HCT116 (cell line): ENCODE measurements around the gene LAMB4. TPM values are rescaled to one million over a fixed set of nuclear protein-coding genes. Genes with fewer than 3 reads are reported as not detected.

Experiments
- ATAC-seq: fragments of 200-7000 bp; cut with Tn5 transposase; 2 replicates; pipeline ENCODE4 v1.9.1; 2020; ENCODE audit warnings: mild to moderate bottlenecking, moderate library complexity
- BruUV-seq: library from RNA; stranded (reverse); fragments of 400-500 nt; replicated peaks from 2 replicates; lab custom pipeline; 2021; lab: Mats Ljungman, UMichigan
- CTCF ChIA-PET: fragments of 300-600 bp; sonication (Branson Sonifier 250); formaldehyde crosslinking; loops from one replicate; lab custom pipeline; 2021; ENCODE audit warnings: antibody characterized with exemption; lab: Charles Lee
- POLR2A ChIA-PET: fragments of 300-600, 350-600 bp; sonication (Branson Sonifier 250); formaldehyde crosslinking; loops from one replicate; lab custom pipeline; 2021; ENCODE audit warnings: antibody characterized with exemption; lab: Charles Lee
- RAD21 ChIA-PET, 2 experiments: fragments of 300-600 bp; sonication (Branson Sonifier 250); formaldehyde crosslinking; loops; one replicate each; lab custom pipeline; 2023; ENCODE audit warnings: low total read pairs in 2 of 2; ENCODE audit not compliant: uncharacterized antibody in 2 of 2, unreplicated experiment in 2 of 2, low non-redundant PET in 1 of 2; lab: Charles Lee
- DNase-seq: peaks from one replicate; pipeline ENCODE4 v3.0.0-alpha.2; 2010; ENCODE audit warnings: low read depth, low spot score
- H2AFZ ChIP-seq: fragments of 200-600 bp; shearing (Covaris generic), sonication (generic); 2 replicates; pipeline ENCODE4 v1.6.1; 2017; ENCODE audit warnings: low read depth, mixed run types, mixed read lengths, antibody characterized with exemption, low read length; ENCODE audit not compliant: poor library complexity, severe bottlenecking
- H3K27ac ChIP-seq: 2 replicates; pipeline ENCODE4 v1.5.1; 2012; ENCODE audit warnings: low read depth, low read length
- H3K27me3 ChIP-seq: fragments of 200-600 bp; sonication (generic); 2 replicates; pipeline ENCODE4 v1.6.1; 2016; ENCODE audit warnings: mixed run types, low read length, mixed read lengths; ENCODE audit not compliant: insufficient read depth
- H3K36me3 ChIP-seq, 2 experiments: fragments of 200-500 bp in 1 of 2; fragments of 200-600 bp in 1 of 2; sonication (Bioruptor generic) in 1 of 2; sonication (generic) in 1 of 2; 2 replicates each; pipeline versions ENCODE4 v1.5.1 to v1.6.1; 2014 to 2016; ENCODE audit warnings: low read length in 2 of 2, inconsistent platforms in 1 of 2, mixed read lengths in 1 of 2, mixed run types in 1 of 2; ENCODE audit not compliant: insufficient read depth in 2 of 2, control insufficient read depth in 1 of 2
- H3K4me1 ChIP-seq, 2 experiments: fragments of 200-600 bp in 1 of 2; sonication (generic) in 1 of 2; 2 replicates each; pipeline versions ENCODE4 v1.5.1 to v1.6.1; 2012 to 2017; ENCODE audit warnings: low read length in 2 of 2, inconsistent platforms in 1 of 2, mild to moderate bottlenecking in 1 of 2, mixed read lengths in 1 of 2, mixed run types in 1 of 2, moderate library complexity in 1 of 2; ENCODE audit not compliant: insufficient read depth in 2 of 2, control insufficient read depth in 1 of 2
- H3K4me2 ChIP-seq: fragments of 200-600 bp; sonication (generic); 2 replicates; pipeline ENCODE4 v1.6.1; 2017; ENCODE audit warnings: mixed run types, low read length, mixed read lengths
- H3K4me3 ChIP-seq, 2 experiments: fragments of 200-600 bp in 1 of 2; sonication (generic) in 1 of 2; replicated peaks in 1 of 2; 2 replicates each; pipeline ENCODE4 v1.5.1; 2011 to 2016; ENCODE audit warnings: low read length in 2 of 2, control low read depth in 1 of 2, low read depth in 1 of 2, mild to moderate bottlenecking in 1 of 2, mixed read lengths in 1 of 2, mixed run types in 1 of 2
- H3K79me2 ChIP-seq: fragments of 200-600 bp; sonication (generic); 2 replicates; pipeline ENCODE4 v1.6.1; 2017; ENCODE audit warnings: mild to moderate bottlenecking, mixed run types, low read length, moderate library complexity, mixed read lengths; ENCODE audit not compliant: insufficient read depth
- H3K9ac ChIP-seq: fragments of 200-600 bp; sonication (generic); 2 replicates; pipeline ENCODE4 v1.6.1; 2016; ENCODE audit warnings: low read length, mixed read lengths
- H3K9me2 ChIP-seq: fragments of 200-600 bp; sonication (generic), shearing (Covaris generic); 2 replicates; pipeline ENCODE4 v1.6.1; 2017; ENCODE audit warnings: mixed run types, mild to moderate bottlenecking, moderate library complexity; ENCODE audit not compliant: insufficient read depth
- H3K9me3 ChIP-seq, 2 experiments: fragments of 200-500 bp in 1 of 2; fragments of 200-600 bp in 1 of 2; sonication (Bioruptor generic) in 1 of 2; sonication (generic) in 1 of 2; 2 replicates each; pipeline ENCODE4 v1.6.1; 2014 to 2017; ENCODE audit warnings: low read length in 2 of 2, mixed read lengths in 2 of 2, inconsistent platforms in 1 of 2, low read depth in 1 of 2, mild to moderate bottlenecking in 1 of 2, mixed run types in 1 of 2, moderate library complexity in 1 of 2; ENCODE audit not compliant: control insufficient read depth in 1 of 2, insufficient read depth in 1 of 2
- H4K20me1 ChIP-seq: fragments of 200-600 bp; sonication (generic), shearing (Covaris generic); 2 replicates; pipeline ENCODE4 v1.6.1; 2017; ENCODE audit warnings: mixed run types, mild to moderate bottlenecking, moderate library complexity; ENCODE audit not compliant: insufficient read depth
- ATF3 ChIP-seq: IDR thresholded peaks from 2 replicates; pipeline ENCODE4 v1.6.1; 2012
- CBX3 ChIP-seq: IDR thresholded peaks from 2 replicates; pipeline ENCODE4 v1.6.1; 2012; ENCODE audit warnings: low read depth
- CEBPB ChIP-seq: IDR thresholded peaks from 2 replicates; pipeline ENCODE4 v1.6.1; 2012; ENCODE audit warnings: low read depth
- EGR1 ChIP-seq: IDR thresholded peaks from 2 replicates; pipeline ENCODE4 v1.6.1; 2012; ENCODE audit warnings: low read depth
- EZH2 ChIP-seq: fragments of 200-600 bp; sonication (generic); IDR thresholded peaks from 2 replicates; pipeline ENCODE4 v1.6.1; 2017; ENCODE audit warnings: antibody characterized with exemption, mixed run types
- EZH2phosphoT487 ChIP-seq: fragments of 200-600 bp; IDR thresholded peaks from 2 replicates; pipeline ENCODE4 v1.6.1; 2018; ENCODE audit warnings: antibody characterized with exemption, borderline replicate concordance
- FOSL1 ChIP-seq: IDR thresholded peaks from 2 replicates; pipeline ENCODE4 v1.6.1; 2012; ENCODE audit warnings: low read depth
- JUND ChIP-seq: IDR thresholded peaks from 2 replicates; pipeline ENCODE4 v1.6.1; 2012
- MAX ChIP-seq: IDR thresholded peaks from 2 replicates; pipeline ENCODE4 v1.6.1; 2012
- POLR2A ChIP-seq: IDR thresholded peaks from 2 replicates; pipeline ENCODE4 v1.7.0; 2011; ENCODE audit warnings: borderline replicate concordance; ENCODE audit not compliant: insufficient read depth, insufficient read length; ENCODE audit errors: extremely low read depth
- POLR2AphosphoS5 ChIP-seq: IDR thresholded peaks from 2 replicates; pipeline ENCODE4 v1.6.1; 2011; ENCODE audit warnings: mild to moderate bottlenecking, low read depth, low read length, moderate library complexity
- RAD21 ChIP-seq: IDR thresholded peaks from 2 replicates; pipeline ENCODE4 v1.6.1; 2012; ENCODE audit warnings: low read depth, mild to moderate bottlenecking
- REST ChIP-seq: IDR thresholded peaks from 2 replicates; pipeline ENCODE4 v1.6.1; 2012; ENCODE audit warnings: low read depth
- SIN3A ChIP-seq: IDR thresholded peaks from 2 replicates; pipeline ENCODE4 v1.6.1; 2012; ENCODE audit warnings: low read depth
- SP1 ChIP-seq: IDR thresholded peaks from 2 replicates; pipeline ENCODE4 v1.6.1; 2012; ENCODE audit warnings: low read depth
- SRF ChIP-seq: IDR thresholded peaks from 2 replicates; pipeline ENCODE4 v1.6.1; 2012; ENCODE audit warnings: low read depth
- TCF7L2 ChIP-seq: IDR thresholded peaks from 2 replicates; pipeline ENCODE4 v1.7.0; 2011; ENCODE audit warnings: borderline replicate concordance, inconsistent platforms; ENCODE audit not compliant: insufficient read depth, insufficient read length; ENCODE audit errors: extremely low read depth
- ZBTB33 ChIP-seq: IDR thresholded peaks from 2 replicates; pipeline ENCODE4 v1.6.1; 2011; ENCODE audit warnings: mild to moderate bottlenecking, low read length, moderate library complexity; ENCODE audit not compliant: insufficient replicate concordance; ENCODE audit errors: extremely low read depth
- ZFX ChIP-seq: fragments of 450-650 bp; IDR thresholded peaks from 2 replicates; pipeline ENCODE4 v1.6.1; 2017
- ZNF274 ChIP-seq: fragments of 200-500 bp; sonication (Bioruptor generic); IDR thresholded peaks from 2 replicates; pipeline ENCODE4 v1.6.1; 2014; ENCODE audit warnings: mild to moderate bottlenecking, low read depth, low read length, inconsistent platforms
- intact Hi-C: fragments of 100-400 bp; cut with micrococcal nuclease; formaldehyde crosslinking; loops from 2 replicates; pipeline ENCODE4 v1.10.0; 2022
- total RNA-seq: library from RNA; stranded (reverse); gene quantifications from one replicate; pipeline ENCODE4 v1.2.1, GENCODE V29; 2021; ENCODE audit not compliant: unreplicated experiment

The LAMB4 gene
- total RNA-seq, 1 experiment from 2014 or later = not detected

GRCh38 chr7:108128514-108128913 is 1.6 kb downstream of the LAMB4 start:
- Histone ChIP-seq H3K27me3 (no peaks in the 10 kb centered on the region), H3K27ac (no peak overlapping the region), H3K9me2 (no peaks in the 10 kb centered on the region), H2AFZ (no peak overlapping the region), H3K4me3 (no peak overlapping the region), H3K9me3 (no peaks in the 10 kb centered on the region), H3K79me2 (no peaks in the 10 kb centered on the region), H3K9ac (no peak overlapping the region), H3K36me3 (no peaks in the 10 kb centered on the region), H3K4me2 (no peak overlapping the region), H3K4me1 (no peaks in the 10 kb centered on the region), H4K20me1 (no peaks in the 10 kb centered on the region)
- TF ChIP-seq ZFX (no peak), POLR2A (no peak), EZH2 (no peak), ATF3 (no peak), REST (no peak), POLR2AphosphoS5 (no peak), JUND (no peak), CEBPB (no peak), MAX (no peak), CBX3 (no peak), RAD21 (no peak), FOSL1 (no peak), SRF (no peak), ZNF274 (no peak), SIN3A (no peak), ZBTB33 (no peak), SP1 (no peak), EZH2phosphoT487 (no peak), TCF7L2 (no peak), EGR1 (no peak)
- ChIA-PET RAD21 (no interaction called here), POLR2A (no interaction called here), CTCF (no interaction called here)
- no peak for ATAC-seq
- BruUV-seq = no TSS peak
- no peak for DNase-seq
- intact Hi-C loops = no loop called here
